Ascending aorta (tissue), 2 donors: Measurements from ENCODE around the gene C22orf31. TPM values are rescaled to one million over a fixed set of nuclear protein-coding genes. Genes with fewer than 3 reads are reported as not detected.

Experiments
- DNase-seq, 2 donors: peaks; one replicate each; pipeline ENCODE4 v3.0.0-alpha.2; 2019; ENCODE audit warnings: low spot score in 2 of 2
- H3K27ac ChIP-seq, 2 donors: fragments of 200-600 bp; sonication (generic); one replicate each; pipeline ENCODE4 v1.5.1; 2016 to 2017; ENCODE audit warnings: mild to moderate bottlenecking in 1 of 2
- H3K27me3 ChIP-seq: fragments of 200-600 bp; sonication (generic); one replicate; pipeline ENCODE4 v1.5.1; 2017
- H3K36me3 ChIP-seq, 2 donors: fragments of 200-600 bp; sonication (generic); one replicate each; pipeline ENCODE4 v1.5.1; 2016
- H3K4me1 ChIP-seq, 2 donors: fragments of 200-600 bp; sonication (generic); one replicate each; pipeline ENCODE4 v1.5.1; 2016 to 2017; ENCODE audit warnings: mild to moderate bottlenecking in 1 of 2
- H3K4me3 ChIP-seq, 2 donors: fragments of 200-600 bp; sonication (generic); one replicate each; pipeline ENCODE4 v1.5.1; 2016 to 2017; ENCODE audit warnings: mild to moderate bottlenecking in 1 of 2
- H3K9me3 ChIP-seq, 2 donors: fragments of 200-600 bp; sonication (generic); one replicate each; pipeline ENCODE4 v1.5.1; 2016
- intact Hi-C: fragments of 100-400 bp; cut with DNase I; formaldehyde crosslinking; loops from one replicate; pipeline ENCODE4 v1.15.1; 2023
- total RNA-seq: library from RNA; depleted of rRNA; stranded (reverse); fragments of >200 nt; gene quantifications from one replicate; pipeline ENCODE4 v1.1.0, GENCODE V29; 2016
- TF ChIP-seq, protein P1 (sequence below), 3 experiments: fragments of 200-600 bp in 2 of 3; fragments of 450-650 bp in 1 of 3; sonication (generic) in 2 of 3; IDR thresholded peaks; one replicate each; pipeline ENCODE4 v1.5.1; 2016 to 2019; ENCODE audit warnings: antibody characterized with exemption in 3 of 3, mild to moderate bottlenecking in 1 of 3, moderate library complexity in 1 of 3

Gene C22orf31
- total RNA-seq, 1 donor from 2014 or later: not detected

DNA sequence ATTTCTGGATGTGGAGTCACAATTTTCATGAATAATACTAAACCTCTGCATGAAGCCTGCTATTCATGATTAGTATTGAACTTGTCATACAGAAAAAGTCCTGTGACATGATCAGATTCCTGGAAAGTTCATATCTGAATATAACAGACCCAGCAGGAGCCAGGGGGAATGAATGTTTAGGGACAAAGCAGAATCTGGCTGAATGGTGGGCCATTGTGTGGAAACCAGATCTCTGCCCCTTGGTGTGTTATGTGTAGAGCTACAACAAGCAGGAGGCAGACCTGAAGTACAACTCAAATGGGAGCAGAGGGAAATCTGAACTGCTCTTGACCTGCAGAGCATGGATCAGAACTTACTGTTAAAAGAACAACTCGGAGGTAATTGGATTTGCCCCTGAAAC is 41.5 kb upstream of the C22orf31 start:
- TF ChIP-seq, protein P1, sequence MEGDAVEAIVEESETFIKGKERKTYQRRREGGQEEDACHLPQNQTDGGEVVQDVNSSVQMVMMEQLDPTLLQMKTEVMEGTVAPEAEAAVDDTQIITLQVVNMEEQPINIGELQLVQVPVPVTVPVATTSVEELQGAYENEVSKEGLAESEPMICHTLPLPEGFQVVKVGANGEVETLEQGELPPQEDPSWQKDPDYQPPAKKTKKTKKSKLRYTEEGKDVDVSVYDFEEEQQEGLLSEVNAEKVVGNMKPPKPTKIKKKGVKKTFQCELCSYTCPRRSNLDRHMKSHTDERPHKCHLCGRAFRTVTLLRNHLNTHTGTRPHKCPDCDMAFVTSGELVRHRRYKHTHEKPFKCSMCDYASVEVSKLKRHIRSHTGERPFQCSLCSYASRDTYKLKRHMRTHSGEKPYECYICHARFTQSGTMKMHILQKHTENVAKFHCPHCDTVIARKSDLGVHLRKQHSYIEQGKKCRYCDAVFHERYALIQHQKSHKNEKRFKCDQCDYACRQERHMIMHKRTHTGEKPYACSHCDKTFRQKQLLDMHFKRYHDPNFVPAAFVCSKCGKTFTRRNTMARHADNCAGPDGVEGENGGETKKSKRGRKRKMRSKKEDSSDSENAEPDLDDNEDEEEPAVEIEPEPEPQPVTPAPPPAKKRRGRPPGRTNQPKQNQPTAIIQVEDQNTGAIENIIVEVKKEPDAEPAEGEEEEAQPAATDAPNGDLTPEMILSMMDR (IDR thresholded peaks at IDR 0.05): no peak
- intact Hi-C loops: no loop called here
- Histone ChIP-seq H3K4me1 (no peaks in the 10 kb centered on the region), H3K27ac (no peak overlapping the region), H3K27me3 (no peaks in the 10 kb centered on the region), H3K4me3 (no peak overlapping the region), H3K36me3 (peaks cover 0 to 12% of the 10 kb centered on the region in 2 donors), H3K9me3 (no peaks in the 10 kb centered on the region)
- DNase-seq: no peak

DNA sequence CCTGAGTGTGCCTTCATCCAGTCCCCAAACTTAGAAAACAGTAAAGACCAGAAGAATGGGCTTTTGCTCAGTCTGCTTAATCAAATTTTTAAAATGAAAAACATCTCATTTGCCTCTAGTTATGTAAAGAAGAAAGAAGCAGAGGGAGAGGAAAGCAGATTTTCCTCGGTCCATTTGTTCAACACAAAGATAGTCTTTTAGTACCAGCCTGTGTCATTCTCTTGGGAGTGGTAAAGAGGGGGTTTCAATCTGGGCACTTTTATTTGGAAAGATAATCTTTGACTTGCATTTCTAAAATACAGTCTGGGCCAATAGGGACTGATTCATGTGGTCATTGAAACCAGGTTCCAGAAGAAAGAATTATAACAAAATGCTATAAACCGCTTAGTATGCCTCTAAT is 40.7 kb upstream of the C22orf31 start:
- H3K27ac ChIP-seq: no peak overlapping the region
- intact Hi-C loops: no loop called here
- TF ChIP-seq, protein P1 (IDR thresholded peaks at IDR 0.05): no peak
- no peak for DNase-seq
- no peak overlapping the region for H3K4me3 ChIP-seq
- no peaks in the 10 kb centered on the region for H3K4me1 ChIP-seq
- no peaks in the 10 kb centered on the region for H3K9me3 ChIP-seq
- H3K27me3 ChIP-seq: no peaks in the 10 kb centered on the region
- H3K36me3 ChIP-seq: peaks cover 0 to 12% of the 10 kb centered on the region in 2 donors

DNA sequence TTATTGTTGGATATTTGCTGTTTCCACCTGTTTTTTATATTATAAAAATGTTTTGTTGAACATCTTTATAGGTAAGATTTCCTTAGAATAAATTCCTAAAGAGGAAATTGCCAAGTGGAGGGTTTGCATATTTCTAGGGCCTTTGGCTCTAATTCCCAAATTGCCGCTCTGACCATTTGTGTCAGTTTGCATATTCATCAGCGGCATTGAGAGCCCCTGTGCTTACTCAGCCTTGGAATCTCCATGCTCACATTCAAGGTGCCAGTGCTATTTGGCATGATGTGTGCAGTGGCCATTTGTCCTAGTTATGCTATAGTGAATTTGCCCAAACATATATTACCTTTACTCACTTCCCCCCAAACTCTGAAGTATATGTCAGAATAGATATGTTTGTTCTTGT is 36.7 kb upstream of the C22orf31 start:
- DNase-seq: no peak
- H3K27ac ChIP-seq: no peak overlapping the region
- H3K27me3 ChIP-seq: no peaks in the 10 kb centered on the region
- TF ChIP-seq, protein P1 (IDR thresholded peaks at IDR 0.05): no peak
- H3K36me3 ChIP-seq: peaks cover 0 to 18% of the 10 kb centered on the region in 2 donors
- H3K9me3 ChIP-seq: no peaks in the 10 kb centered on the region
- intact Hi-C loops: no loop called here
- H3K4me1 ChIP-seq: peaks cover 0 to 4% of the 10 kb centered on the region in 2 donors
- no peak overlapping the region for H3K4me3 ChIP-seq

DNA sequence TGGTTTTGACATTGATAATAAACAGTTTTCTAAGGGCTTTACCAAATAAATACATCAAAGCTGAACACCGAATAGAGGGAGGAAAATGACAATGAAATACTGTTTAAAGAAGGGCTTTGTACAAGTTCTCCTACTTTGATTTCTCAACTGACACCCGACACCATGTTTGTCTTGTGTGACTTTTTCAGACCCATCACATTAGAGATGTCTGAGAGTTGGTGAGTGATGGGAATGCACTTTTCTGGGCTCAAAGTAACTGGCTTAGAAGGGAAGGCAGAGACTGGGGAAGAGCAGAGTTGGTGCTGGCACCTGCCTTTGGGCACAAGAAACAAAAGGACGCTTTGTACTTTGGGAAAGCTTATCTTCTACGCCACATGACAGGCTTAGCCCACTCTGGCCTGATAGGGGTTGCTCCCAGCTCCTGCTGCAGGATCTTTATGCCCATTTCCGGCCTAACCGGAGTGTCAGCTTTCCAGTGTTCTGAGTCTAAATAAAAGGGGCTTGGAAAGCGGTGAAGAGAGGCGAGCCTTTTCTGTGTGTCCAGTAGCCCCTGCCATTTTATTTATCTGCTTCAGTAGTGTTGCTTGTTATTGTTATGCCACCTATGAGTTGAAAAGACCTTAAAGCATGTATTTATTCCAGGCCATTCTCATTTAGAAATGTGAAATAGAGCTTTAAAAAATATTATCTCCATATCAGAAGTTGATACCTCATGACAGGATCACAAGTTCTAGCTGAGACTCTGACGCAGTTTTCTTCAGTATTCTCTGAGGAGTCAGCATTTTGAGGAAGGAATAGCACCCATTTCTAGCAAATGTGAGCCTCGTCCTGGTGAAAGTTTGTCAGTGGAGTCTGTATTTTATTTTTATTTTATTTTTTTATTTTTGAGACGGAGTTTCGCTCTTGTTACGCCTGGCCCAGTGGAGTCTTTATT is 35.4 kb upstream of the C22orf31 start:
- no peak overlapping the region for H3K27ac ChIP-seq
- H3K36me3 ChIP-seq: peaks cover 0 to 18% of the 10 kb centered on the region in 2 donors
- H3K4me1 ChIP-seq: peaks cover 0 to 4% of the 10 kb centered on the region in 2 donors
- no peaks in the 10 kb centered on the region for H3K9me3 ChIP-seq
- DNase-seq: no peak
- intact Hi-C loops: no loop called here
- H3K27me3 ChIP-seq: no peaks in the 10 kb centered on the region
- TF ChIP-seq, protein P1 (IDR thresholded peaks at IDR 0.05): no peak
- H3K4me3 ChIP-seq: no peak overlapping the region

DNA sequence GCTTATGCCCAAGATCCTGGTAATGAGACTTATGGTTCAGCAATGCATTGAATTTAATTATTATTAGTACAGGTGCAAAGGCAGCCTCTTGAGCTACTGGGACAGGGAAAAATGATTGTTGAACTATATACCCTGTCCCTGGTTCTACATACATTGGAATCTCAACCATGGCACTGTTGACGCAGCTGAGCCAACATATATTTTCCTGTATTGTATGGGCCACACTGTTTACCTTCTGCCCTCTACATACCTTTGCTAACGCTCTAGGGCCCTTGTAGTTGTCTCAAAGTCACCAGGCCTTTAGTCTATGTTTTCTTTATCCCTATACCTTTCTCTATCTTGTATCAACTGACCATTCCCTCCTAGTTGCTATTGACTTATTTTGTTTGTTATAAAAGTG is 33.8 kb upstream of the C22orf31 start:
- TF ChIP-seq, protein P1 (IDR thresholded peaks at IDR 0.05): no peak
- peaks cover 0 to 14% of the 10 kb centered on the region in 2 donors for H3K36me3 ChIP-seq
- peaks cover 0 to 4% of the 10 kb centered on the region in 2 donors for H3K4me1 ChIP-seq
- no peaks in the 10 kb centered on the region for H3K9me3 ChIP-seq
- DNase-seq: no peak
- no peaks in the 10 kb centered on the region for H3K27me3 ChIP-seq
- no peak overlapping the region for H3K27ac ChIP-seq
- no peak overlapping the region for H3K4me3 ChIP-seq
- intact Hi-C loops: no loop called here
